DOHH2 (cell line): ENCODE data around the gene BTBD16.

ENCODE experiments used
- EZH2phosphoT487 ChIP-seq: fragments of 200-600 bp; sonication (generic); IDR thresholded peaks from 2 replicates; pipeline ENCODE4 v1.6.1; 2017; ENCODE audit warnings: borderline replicate concordance, mild to moderate bottlenecking, antibody characterized with exemption, low read length, moderate library complexity, mixed read lengths
- TF ChIP-seq, protein P1 (sequence below): fragments of 200-600 bp; sonication (generic); IDR thresholded peaks from one replicate; pipeline ENCODE4 v1.5.1; 2014; ENCODE audit warnings: antibody characterized with exemption, mild to moderate bottlenecking, low read depth, low read length; ENCODE audit not compliant: poor library complexity, severe bottlenecking

DNA sequence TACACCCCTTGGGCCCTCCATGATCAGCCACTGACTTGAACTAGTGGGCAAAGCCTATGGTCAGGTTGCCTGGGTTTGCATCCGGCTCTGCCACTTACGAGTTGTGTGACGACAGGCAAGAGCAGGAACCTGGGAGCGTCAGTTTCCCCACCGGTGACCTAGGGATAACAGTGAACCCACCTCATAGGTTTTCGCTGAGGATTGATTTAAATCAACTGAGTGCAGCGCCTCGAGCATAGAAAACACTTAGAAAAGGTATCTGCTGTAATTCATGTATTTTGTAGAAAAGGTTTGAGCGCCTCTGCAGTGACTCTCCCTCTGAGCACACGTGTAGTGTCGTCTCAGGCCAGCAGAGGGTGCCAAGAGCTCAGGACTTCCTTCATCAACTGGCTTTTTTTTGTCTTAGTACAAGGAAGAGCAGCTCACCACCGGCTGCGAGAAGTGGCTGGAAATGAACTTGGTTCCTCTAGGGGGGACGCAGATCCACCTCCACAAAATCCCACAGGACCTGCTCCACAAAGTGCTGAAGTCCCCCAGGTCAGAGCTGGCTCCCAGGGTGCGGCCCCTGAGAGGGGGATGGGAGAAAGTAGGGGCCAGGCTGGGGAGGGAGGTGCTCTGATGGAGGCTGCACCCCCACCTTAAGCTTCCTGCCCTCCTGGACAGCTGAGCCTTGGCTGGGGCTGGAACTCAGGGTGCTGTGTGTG lies 27.7 kb downstream of the BTBD16 start:
- TF ChIP-seq, protein P1, sequence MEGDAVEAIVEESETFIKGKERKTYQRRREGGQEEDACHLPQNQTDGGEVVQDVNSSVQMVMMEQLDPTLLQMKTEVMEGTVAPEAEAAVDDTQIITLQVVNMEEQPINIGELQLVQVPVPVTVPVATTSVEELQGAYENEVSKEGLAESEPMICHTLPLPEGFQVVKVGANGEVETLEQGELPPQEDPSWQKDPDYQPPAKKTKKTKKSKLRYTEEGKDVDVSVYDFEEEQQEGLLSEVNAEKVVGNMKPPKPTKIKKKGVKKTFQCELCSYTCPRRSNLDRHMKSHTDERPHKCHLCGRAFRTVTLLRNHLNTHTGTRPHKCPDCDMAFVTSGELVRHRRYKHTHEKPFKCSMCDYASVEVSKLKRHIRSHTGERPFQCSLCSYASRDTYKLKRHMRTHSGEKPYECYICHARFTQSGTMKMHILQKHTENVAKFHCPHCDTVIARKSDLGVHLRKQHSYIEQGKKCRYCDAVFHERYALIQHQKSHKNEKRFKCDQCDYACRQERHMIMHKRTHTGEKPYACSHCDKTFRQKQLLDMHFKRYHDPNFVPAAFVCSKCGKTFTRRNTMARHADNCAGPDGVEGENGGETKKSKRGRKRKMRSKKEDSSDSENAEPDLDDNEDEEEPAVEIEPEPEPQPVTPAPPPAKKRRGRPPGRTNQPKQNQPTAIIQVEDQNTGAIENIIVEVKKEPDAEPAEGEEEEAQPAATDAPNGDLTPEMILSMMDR = peak; percentile 86
- no peak for TF ChIP-seq EZH2phosphoT487
